K562 (cell line): ENCODE data around the gene TTC13. TPM values are rescaled to one million over a fixed set of nuclear protein-coding genes. Genes with fewer than 3 reads are reported as not detected.

ENCODE experiments used
- ELF4 ChIP-seq: fragments of 450-650 bp; formaldehyde crosslinking; IDR thresholded peaks from 2 replicates; pipeline ENCODE4 v1.4.0; 2022; ENCODE audit warnings: missing genetic modification characterization
- GABPA ChIP-seq: fragments of 200-800 bp; sonication (Bioruptor generic); conservative IDR thresholded peaks from 2 replicates; pipeline ENCODE4 v1.6.1; 2016; ENCODE audit warnings: low read depth, missing genetic modification characterization, missing compliant biosample characterization
- GMEB1 ChIP-seq: fragments of 250-450 bp; sonication (Bioruptor Pico); IDR thresholded peaks from 2 replicates; pipeline ENCODE4 v1.4.0; 2020; ENCODE audit warnings: mild to moderate bottlenecking
- GTF2A2 ChIP-seq: IDR thresholded peaks from 2 replicates; pipeline ENCODE4 v1.6.1; 2016; ENCODE audit warnings: mild to moderate bottlenecking, missing genetic modification characterization, missing compliant biosample characterization
- GTF2E2 ChIP-seq: fragments of 200-800 bp; sonication (Bioruptor generic); IDR thresholded peaks from 2 replicates; pipeline ENCODE4 v1.6.1; 2016; ENCODE audit warnings: missing genetic modification characterization, missing compliant biosample characterization
- HDAC6 ChIP-seq: IDR thresholded peaks from 2 replicates; pipeline ENCODE4 v1.6.1; 2012; ENCODE audit warnings: low read depth, mild to moderate bottlenecking, control low read depth, inconsistent platforms, low read length, moderate library complexity
- KLF13 ChIP-seq: fragments of 450-650 bp; IDR thresholded peaks from 2 replicates; pipeline ENCODE4 v1.6.1; 2016; ENCODE audit warnings: missing genetic modification characterization, low read depth, mild to moderate bottlenecking, missing compliant biosample characterization, moderate library complexity, borderline replicate concordance
- MTA3 ChIP-seq: fragments of 450-650 bp; formaldehyde crosslinking; IDR thresholded peaks from 2 replicates; pipeline ENCODE4 v1.6.1; 2017; ENCODE audit warnings: mild to moderate bottlenecking, borderline replicate concordance
- RNF2 ChIP-seq: sonication (generic); IDR thresholded peaks from 2 replicates; pipeline ENCODE4 v1.6.1; 2016
- SAFB2 ChIP-seq: fragments of 200-400 bp; formaldehyde crosslinking; IDR thresholded peaks from 2 replicates; pipeline ENCODE4 v1.6.1; 2018; ENCODE audit warnings: borderline replicate concordance, low read length, low read depth, moderate library complexity; ENCODE audit not compliant: severe bottlenecking
- SIN3A ChIP-seq, 2 experiments: fragments of 150-350 bp in 1 of 2; IDR thresholded peaks; 2 replicates each; pipeline ENCODE4 v1.6.1; 2011 to 2016; ENCODE audit warnings: borderline replicate concordance in 2 of 2, low read depth in 2 of 2, low read length in 2 of 2, mild to moderate bottlenecking in 2 of 2, moderate library complexity in 2 of 2; ENCODE audit not compliant: control insufficient read depth in 1 of 2
- SMAD1 ChIP-seq: fragments of 150-350 bp; IDR thresholded peaks from 2 replicates; pipeline ENCODE4 v1.6.1; 2014; ENCODE audit warnings: low read length, low read depth; ENCODE audit not compliant: partially characterized antibody
- SMAD3 ChIP-seq: fragments of 450-650 bp; formaldehyde crosslinking; conservative IDR thresholded peaks from 2 replicates; pipeline ENCODE4 v1.4.0; 2020; ENCODE audit warnings: mild to moderate bottlenecking
- XRCC4 ChIP-seq: IDR thresholded peaks from one replicate; pipeline ENCODE4 v1.6.1; 2011; ENCODE audit not compliant: insufficient read depth, insufficient read length; ENCODE audit errors: extremely low read depth
- ZBTB12 ChIP-seq: fragments of 250-450 bp; sonication (Bioruptor Pico); IDR thresholded peaks from 2 replicates; pipeline ENCODE4 v1.4.0; 2020
- ZEB2 ChIP-seq: fragments of 450-650 bp; IDR thresholded peaks from 2 replicates; pipeline ENCODE4 v1.6.1; 2016
- ZNF212 ChIP-seq: fragments of 450-650 bp; formaldehyde crosslinking; IDR thresholded peaks from 2 replicates; pipeline ENCODE4 v1.4.0; 2020; ENCODE audit warnings: mild to moderate bottlenecking
- ZNF263 ChIP-seq: sonication (generic); formaldehyde crosslinking; IDR thresholded peaks from 2 replicates; pipeline ENCODE4 v1.8.0; 2022; ENCODE audit warnings: mild to moderate bottlenecking, missing genetic modification reagents, borderline replicate concordance
- ZNF589 ChIP-seq: fragments of 200-800 bp; sonication (Bioruptor generic); IDR thresholded peaks from 2 replicates; pipeline ENCODE4 v1.6.1; 2016; ENCODE audit warnings: low read depth, missing genetic modification characterization, missing compliant biosample characterization
- ZNF707 ChIP-seq: fragments of 250-450 bp; sonication (Bioruptor Pico); conservative IDR thresholded peaks from 2 replicates; pipeline ENCODE4 v1.8.0; 2022; ENCODE audit warnings: inconsistent platforms, mild to moderate bottlenecking, moderate library complexity
- ZNF785 ChIP-seq: fragments of 250-450 bp; sonication (Bioruptor Pico); IDR thresholded peaks from 2 replicates; pipeline ENCODE4 v1.4.0; 2020; ENCODE audit warnings: mild to moderate bottlenecking
- polyA plus RNA-seq, 8 experiments: library from polyadenylated mRNA; depleted of rRNA in 4 of 8; stranded (reverse) in 5 of 8; unstranded in 3 of 8; fragments of >200 nt; fragmentation: Nextera tagmentation in 2 of 8; fragmentation: Illumina TruSeq in 1 of 8; extraction: Ambion mirVana in 2 of 8; extraction: Trizol in 1 of 8; gene quantifications; 2 replicates each; pipeline versions ENCODE4 v1.2.1 to v1.2.3, GENCODE V29; 2011 to 2014; ENCODE audit warnings: inconsistent platforms in 1 of 8, missing spikeins in 1 of 8
- total RNA-seq, 7 experiments: library from RNA; depleted of rRNA in 6 of 7; stranded (reverse); fragments of >200 nt in 6 of 7; fragmentation: Illumina TruSeq in 2 of 7; extraction: Trizol in 2 of 7; gene quantifications; 2 replicates each; pipeline versions ENCODE4 v1.2.1 to v1.2.3, GENCODE V29; 2011 to 2021; ENCODE audit warnings: low replicate concordance in 1 of 7
- TF ChIP-seq, protein P1 (sequence below): fragments of 250-450 bp; sonication (Bioruptor Pico); IDR thresholded peaks from 2 replicates; pipeline ENCODE4 v1.5.0; 2020; ENCODE audit warnings: mild to moderate bottlenecking

Gene TTC13
- total and polyA plus RNA-seq, 9 of the 15 experiments (the other 6 are each of a cell fraction or from before 2014, with no cell fraction given): 1.7 to 13.8 (median 9.6) TPM

DNA sequence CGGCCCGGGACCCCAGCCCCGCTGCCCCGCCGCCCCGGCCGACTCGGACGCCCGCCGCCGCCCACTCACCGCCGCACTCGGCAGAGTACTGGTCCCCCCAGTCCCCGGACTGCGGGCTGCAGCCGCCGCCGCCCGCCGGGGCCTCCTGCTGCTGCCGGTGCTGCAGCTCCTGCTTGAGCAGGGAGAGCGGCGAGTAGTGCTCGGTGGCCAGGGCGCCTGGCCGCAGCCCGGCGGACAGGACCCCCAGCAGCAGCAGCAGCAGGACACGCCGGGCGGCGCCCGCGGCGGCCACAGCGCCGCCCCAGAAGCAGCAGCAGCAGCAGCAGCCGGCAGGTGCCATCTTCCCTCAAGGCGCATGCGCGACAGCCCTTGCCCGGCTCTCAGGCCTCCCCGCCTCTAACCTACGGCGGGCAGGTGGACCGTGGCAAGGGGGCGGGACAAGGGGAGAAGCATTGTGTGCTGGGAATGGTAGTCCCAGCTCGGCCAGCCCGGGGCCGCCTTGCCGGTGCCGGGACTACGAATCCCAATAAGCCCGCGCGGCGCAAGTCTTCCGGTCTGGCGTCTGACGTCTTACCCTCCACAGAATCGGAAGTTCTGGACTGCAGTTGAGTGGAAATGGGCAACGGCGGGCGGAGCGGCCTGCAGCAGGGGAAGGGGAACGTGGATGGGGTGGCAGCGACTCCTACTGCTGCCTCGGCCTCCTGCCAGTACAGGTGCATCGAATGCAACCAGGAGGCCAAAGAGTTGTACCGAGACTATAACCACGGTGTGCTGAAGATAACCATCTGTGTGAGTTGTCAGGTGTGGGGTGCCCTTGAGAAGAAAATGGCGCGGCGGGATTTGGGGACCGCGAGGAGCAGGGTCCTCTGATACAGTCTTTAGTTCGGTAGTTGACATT lies at the start of gene TTC13, which contains the start of gene ARV1 (continued):
- TF ChIP-seq KLF13 (tag): peak; percentile 75; the same call in 1 of the 2 replicates
- 0 out of 2 replicates have a peak, but pooled peaks have one; percentile 38 for TF ChIP-seq SMAD3
- TF ChIP-seq MTA3: peak; percentile 89
- TF ChIP-seq SAFB2: no peak
- TF ChIP-seq GTF2A2: 0 out of 2 replicates have a peak, but pooled peaks have one; percentile 22
- no peak for TF ChIP-seq XRCC4
- TF ChIP-seq SIN3A (IDR thresholded peaks at IDR 0.05; ENCODE audit: borderline replicate concordance in 2 of 2, control insufficient read depth in 1 of 2, low read depth in 2 of 2, low read length in 2 of 2): peak; percentile 77 to 80; a peak in 2 of 4 replicates
- TF ChIP-seq SMAD1: peak; percentile 54
- TF ChIP-seq, protein P1, sequence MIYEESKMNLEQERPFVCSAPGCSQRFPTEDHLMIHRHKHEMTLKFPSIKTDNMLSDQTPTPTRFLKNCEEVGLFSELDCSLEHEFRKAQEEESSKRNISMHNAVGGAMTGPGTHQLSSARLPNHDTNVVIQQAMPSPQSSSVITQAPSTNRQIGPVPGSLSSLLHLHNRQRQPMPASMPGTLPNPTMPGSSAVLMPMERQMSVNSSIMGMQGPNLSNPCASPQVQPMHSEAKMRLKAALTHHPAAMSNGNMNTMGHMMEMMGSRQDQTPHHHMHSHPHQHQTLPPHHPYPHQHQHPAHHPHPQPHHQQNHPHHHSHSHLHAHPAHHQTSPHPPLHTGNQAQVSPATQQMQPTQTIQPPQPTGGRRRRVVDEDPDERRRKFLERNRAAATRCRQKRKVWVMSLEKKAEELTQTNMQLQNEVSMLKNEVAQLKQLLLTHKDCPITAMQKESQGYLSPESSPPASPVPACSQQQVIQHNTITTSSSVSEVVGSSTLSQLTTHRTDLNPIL (CRISPR knock-in tag): no peak
- 0 out of 2 replicates have a peak, but pooled peaks have one; percentile 54 for TF ChIP-seq ZNF589 (CRISPR knock-in tag)
- TF ChIP-seq ELF4 (CRISPR knock-in tag): peak; percentile 92; the same call in 1 of the 2 replicates
- TF ChIP-seq GMEB1 (CRISPR knock-in tag): peak; percentile 98
- TF ChIP-seq HDAC6: no peak
- no peak for TF ChIP-seq GTF2E2 (tag)
- TF ChIP-seq ZNF263 (CRISPR knock-in tag): peak; percentile 65; the same call in 1 of the 2 replicates
- no peak for TF ChIP-seq ZNF212 (CRISPR knock-in tag)
- TF ChIP-seq GABPA: peak; percentile 96
- peak; percentile 75; the same call in 1 of the 2 replicates for TF ChIP-seq ZEB2
- no peak for TF ChIP-seq ZNF785 (CRISPR knock-in tag)
- TF ChIP-seq RNF2: peak; percentile 50; the same call in 1 of the 2 replicates
- no peak for TF ChIP-seq ZNF707 (CRISPR knock-in tag)
- TF ChIP-seq ZBTB12 (CRISPR knock-in tag): peak; percentile 91
